HG02610 (cell line): ENCODE results near the gene SMAD3.

ENCODE experiments used
- ATAC-seq: cut with Tn5 transposase; IDR thresholded peaks from one replicate; pipeline ENCODE4 v1.9.1; 2021; ENCODE audit warnings: mild to moderate bottlenecking, moderate library complexity; ENCODE audit not compliant: unreplicated experiment

Gene SMAD3

DNA sequence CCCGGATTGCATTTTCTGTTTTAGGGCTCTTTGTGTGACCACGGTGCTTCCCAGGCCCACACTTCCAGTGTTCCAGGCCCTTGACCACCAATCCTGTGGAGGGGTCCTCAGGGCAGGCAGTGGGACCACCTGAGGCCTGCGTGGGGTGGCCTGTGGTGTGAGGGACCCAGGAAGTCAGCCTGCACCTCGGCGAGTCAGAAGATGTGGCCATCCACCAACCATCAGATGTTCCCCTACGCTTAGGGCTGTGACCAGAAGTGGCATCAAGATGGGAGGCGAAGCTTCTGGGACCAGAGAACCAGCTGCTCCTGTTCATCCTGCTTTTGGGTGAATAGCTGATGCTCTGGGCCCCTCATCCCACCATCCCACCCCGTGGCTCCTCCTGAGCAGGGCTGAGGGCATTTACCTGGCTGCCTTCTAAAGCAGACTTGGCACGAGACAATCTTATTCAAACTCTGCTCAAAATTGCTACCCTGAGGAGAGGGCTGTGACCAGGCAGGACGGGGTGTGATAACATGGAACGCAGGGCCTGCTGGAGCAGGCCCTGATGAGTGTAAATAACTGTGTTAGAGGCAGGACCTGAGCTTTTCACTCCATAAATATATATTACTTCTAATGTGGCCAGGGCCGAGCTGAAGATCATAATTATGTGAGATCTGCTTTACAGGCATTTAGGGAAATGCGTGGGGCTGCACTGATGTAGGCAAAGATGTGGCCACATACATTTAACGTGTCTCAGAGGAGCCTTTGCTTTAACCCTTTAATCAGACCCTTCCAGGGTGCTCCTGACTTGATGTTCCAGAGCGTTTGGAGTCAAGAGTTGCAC, 28.8 kb downstream of the SMAD3 start:
- no peak for ATAC-seq

DNA sequence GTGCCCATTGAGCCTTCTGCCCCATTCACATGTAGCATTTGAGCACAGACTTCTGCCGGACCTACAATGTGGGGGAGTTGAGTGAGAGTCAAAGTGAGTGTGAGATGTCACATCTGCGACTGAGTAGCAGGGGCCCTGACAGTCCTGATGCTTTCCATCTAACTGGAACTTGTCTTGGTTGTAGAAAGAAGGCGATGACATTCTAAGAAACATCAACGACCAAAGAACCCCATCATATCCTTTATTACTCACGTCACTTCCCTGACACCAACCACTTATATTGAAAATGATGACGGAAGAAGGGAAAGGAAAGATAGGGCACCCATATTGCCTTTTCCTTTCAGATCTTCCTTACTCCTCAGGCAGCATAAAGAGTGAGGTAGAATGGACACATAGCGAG, 30.5 kb downstream of the SMAD3 start:
- no peak for ATAC-seq

DNA sequence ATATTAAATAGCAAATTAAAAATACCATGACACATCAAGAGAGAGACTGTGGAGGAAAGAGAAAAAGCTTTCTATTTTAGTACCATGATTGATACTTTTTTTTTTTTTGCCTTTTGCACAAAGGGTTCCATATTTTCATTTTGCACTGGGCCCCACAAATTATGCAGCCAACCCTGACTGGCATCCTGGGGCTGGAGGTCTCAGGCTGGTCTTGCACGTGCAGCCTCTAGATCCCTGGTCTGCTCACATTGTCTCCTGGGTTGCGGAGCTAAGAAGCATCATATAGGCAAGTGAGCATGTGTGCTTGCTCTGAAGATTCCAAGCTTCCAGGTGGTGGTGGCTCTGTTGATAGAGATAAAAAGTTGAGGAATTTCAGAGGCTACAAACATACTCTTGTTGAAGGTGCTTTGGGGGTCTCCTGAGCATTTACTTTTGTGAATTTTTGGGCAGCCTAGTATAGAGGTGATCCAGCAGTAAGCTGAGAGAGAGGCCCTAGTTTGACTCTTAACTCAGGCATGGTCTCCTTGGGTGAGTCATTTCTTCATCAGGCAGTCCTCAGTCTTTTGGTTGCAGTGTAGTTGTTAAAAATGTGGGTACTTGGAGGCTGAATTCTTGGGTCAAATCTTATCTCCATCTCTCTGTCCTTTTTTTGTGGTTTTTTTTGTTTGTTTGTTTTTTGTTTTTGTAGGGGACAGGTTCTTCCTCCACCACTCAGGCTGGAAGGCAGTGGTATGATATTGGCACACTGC, 31.3 kb downstream of the SMAD3 start:
- no peak for ATAC-seq

DNA sequence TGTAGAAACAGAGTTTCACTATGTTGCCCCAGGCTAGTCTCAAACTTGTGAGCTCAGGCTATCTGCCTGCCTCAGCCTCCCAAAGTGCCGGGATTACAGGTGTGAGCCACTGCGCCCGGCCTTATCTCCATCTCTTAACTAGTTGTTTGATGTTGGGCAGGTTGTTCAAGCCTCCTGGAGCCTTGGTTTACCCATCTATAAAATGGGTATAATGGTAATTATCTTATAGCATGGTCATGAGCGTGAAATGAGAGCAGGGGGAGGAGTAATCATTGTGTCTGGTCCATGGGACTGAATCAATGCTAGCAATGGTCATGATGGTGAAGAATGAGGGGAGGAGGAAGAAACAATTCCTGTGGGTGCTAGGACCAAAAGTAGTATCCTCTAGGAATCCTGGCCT, 32.0 kb downstream of the SMAD3 start:
- ATAC-seq, result no peak

DNA sequence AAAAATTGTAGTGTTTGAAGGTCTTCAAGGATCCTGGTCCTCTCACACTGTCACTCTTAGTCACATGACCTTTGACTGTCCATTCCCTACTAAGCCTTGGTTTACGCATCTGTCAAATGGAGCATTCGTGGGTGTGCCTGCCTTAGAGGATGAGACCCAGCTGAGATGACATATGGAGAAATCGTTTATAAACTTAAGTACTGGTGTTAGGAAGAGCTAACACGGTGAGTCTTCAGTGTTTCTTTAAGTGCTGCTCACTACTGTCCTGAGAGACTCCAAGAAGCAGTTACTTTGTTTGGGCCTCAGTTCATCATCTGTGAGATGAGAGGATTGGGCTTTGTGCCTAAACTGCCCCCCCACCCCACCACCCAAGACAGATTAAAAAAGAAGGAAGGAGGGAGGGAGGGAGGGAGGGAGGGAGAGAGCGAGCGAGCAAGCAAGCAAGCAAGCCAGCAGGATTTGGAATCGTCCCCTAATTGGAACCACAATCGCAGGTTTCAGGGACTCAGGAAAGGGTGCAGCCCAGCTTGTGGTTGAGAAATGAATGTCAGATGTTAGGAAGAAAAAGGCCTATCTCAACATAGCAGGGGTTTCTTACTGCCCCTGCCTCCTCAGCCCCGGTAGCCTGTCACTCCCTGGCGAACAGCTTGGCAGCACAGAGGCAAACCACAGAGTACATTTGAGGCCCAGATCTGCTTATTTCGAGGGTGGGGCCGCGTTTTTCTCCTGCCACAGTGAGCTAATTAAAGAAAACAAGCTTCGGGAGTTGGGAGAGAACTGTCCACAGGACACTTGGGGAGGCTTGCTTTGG, 32.7 kb downstream of the SMAD3 start:
- no peak for ATAC-seq

DNA sequence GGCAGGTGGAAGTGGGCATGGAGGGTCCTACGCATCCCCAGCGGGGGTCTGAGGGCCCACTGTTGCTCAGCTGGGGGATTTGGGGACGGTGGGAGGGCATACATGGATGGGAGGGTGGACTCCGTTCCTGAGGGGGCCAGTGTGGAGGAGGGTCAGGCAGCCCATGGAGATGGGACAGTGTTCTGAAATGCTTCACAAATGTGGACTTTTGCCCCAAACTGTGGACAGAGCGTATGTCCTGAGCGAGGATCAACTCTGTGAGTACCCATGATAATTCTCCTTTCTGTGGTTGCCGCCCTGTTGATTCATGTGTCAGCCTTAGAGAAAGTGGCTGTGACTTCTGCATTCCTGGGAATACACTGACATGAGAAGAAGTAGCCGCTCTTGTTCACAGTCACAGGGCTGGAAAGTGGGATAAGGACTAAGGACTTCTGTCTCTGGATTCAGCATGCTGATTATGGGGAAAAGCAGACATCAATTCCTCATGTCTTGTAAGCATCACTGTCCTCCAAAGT, 33.4 kb downstream of the SMAD3 start:
- ATAC-seq, result no peak

DNA sequence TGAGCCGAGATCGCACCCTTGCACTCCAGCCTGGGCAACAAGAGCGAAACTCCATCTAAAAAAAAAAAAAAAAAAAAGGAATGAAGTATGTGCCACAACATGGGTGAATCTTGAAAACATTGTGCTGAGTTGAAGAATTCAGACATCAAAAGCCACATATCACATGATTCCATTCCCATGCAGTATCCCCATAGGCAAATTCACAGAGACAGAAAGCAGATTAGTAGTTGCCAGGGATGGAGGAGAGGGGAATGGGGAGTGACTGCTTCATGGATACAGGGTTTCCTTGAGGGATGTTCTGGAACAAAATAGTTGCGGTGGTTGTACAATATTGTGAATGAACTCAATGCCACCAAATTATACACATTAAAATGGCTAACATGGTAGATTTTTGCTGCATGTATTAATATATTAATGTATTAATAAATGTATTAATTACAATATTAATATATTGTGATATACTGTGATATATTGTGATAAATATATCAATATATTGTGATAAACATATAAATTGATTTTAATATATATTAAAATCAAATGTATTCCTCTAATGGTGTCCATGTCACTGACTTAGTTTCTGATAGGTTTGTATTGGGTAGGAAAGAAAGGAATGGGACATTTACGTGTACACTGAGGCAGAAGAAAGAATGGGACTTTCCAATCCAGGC, 34.9 kb downstream of the SMAD3 start:
- ATAC-seq, result no peak

DNA sequence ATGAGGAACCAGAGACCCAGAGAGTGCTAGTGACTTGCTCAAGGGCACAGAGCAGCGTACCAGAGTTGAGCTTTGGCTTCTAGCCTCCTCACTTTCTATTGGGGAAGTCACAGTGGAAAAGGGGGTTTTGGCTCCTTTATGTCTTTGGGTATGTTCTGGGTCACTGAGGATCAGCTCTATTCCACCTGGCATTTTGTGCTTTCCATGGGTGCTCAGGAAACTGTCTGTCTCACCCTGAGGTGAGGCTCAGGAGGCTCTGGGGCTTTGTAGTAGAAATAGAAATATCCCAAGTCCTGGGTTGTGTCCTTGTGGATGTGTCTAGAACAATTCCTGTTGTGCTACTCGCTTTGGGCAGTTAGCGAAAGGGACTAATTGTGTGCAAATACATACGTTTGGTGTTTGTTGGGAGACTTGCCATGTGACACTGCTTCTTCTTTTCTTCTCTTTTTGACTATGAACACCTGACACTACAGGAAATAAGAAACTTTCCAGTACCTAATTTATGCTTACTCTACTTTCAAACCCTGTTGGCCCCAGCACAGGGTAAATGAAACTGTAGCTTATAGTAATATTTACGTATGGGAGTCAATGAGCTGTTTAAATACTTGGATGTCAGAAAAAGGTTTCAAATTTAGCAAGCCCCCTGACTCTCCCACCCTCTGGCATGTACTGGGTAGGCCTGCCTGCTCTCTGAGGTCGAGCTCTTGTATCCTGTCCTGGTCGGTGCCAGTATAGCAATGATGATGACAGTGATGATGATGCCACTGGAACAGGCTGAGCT, 35.6 kb downstream of the SMAD3 start:
- peak; percentile 63 for ATAC-seq

DNA sequence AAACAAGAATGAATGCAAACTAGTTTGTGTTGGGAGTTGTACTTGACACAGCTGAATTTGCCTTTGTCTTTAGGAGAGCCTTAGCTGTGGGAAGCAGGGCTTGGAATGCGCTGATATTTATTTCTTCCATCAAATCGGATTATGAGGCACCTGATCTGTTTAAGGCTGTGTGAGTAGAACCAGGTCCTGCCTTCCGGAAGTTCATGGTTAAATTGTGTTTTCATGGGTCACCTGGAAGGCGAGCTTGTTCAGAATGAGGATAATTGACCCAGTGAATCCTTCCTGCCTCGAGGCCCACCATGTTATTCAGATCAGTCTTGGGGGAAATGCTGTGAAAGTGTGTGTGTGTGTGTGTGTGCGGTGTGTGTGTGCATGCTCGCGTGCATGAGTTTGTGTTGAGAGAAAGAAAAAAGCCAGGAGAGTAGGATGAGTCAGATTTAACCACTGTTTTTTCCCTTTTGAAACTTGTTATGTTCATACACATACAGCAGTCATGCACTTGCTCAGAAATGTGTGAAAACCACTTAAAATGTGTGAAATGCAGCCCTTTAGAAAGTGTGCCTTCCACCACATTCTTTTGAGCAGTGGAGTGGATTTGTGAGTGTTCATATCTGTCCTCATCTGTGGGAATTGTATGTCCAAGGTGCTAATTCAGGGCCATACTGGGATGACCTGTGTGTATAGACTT, 36.7 kb downstream of the SMAD3 start:
- ATAC-seq, result peak; percentile 47

DNA sequence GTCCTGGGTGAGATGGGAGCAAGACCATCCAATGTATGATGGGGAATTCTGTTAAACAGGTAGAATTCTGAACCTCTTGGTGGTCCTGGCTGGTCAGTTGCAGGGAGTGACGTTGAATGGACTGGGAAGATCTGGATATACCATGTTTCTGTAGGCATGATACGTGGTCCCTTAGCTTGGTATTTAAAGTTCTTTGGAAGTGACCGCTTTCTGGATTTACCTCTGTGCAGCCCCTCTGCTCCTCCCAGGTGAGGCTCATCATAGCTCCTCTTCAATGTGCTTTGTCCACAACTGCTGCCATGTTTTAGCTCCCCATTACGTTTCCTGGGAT, 37.2 kb downstream of the SMAD3 start:
- no peak for ATAC-seq

DNA sequence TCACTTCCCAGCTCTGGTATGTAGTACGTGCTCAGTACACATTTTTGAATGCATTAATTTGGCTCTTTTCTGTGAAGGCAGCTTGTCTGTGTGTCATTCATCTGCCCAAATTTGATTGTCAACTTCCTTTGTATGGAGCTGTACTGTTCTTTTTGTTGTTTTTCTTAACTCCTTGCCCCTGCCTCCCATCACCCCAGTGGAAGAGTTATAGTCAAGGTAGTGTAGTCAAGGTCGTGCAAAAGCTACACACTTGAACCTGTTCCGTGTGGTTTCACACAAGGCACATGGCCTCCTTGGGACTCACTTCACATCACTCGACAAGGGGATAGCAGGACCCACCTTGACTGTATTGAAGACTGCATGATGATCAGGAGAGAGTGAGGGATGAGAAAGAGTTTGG, 37.6 kb downstream of the SMAD3 start:
- ATAC-seq, result no peak

DNA sequence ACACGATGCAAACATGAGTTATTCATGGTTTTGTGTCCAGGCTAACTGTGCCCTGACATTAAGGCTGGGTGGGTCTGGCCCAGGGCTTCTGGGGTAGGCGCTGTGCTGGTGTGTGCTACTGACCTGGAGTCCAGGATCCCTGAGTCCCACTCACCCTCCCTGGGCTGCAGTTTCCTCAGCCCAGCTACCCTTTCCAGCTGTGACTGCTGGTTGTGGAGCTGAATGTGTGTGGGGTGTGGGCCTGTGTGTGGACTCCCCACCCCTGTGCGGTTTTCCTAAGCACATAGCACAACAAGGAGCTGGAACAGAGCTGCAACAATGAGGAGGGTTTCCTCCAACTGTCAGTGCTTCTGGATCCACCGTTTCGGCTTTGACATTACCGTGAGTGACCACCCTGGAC, 38.0 kb downstream of the SMAD3 start:
- no peak for ATAC-seq

DNA sequence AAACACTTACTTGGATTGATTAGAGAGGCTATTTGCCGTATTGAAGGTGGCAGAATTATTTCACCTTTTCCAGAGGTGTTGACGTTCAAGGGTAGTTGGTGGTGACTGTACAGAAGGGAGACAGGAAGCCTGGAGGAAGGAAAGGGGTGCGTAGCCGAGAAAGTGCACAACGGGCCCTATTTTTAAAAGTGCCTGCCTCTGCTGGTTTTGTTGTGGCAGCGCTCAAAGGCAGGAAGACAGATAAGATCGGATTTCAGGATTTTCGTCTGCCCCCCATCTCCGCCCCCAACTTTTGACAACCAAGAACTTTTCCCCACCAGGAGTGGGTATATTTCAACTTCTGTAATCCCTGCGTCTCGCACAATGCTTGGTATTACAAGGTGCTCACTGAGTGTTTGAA, 38.5 kb downstream of the SMAD3 start:
- ATAC-seq, result no peak

DNA sequence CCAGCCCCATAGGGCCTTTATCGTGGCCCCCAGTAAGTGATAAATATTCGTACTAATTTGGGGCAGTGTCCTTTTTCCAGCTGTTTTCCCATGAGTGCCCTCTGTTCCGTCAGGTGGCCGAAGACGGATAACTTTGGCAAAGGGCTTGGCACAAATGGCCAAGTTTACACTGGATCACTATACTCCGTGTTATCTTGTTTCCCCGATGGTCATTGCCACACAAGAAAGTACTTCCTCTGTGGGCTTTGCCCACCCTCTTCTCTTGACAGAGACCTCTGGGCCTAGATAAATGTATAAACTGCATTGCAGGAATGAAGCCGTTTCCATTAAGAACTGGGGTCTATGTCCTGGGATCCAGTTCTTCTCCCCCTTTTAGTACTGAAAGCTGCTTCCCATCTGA, 39.1 kb downstream of the SMAD3 start:
- no peak for ATAC-seq

DNA sequence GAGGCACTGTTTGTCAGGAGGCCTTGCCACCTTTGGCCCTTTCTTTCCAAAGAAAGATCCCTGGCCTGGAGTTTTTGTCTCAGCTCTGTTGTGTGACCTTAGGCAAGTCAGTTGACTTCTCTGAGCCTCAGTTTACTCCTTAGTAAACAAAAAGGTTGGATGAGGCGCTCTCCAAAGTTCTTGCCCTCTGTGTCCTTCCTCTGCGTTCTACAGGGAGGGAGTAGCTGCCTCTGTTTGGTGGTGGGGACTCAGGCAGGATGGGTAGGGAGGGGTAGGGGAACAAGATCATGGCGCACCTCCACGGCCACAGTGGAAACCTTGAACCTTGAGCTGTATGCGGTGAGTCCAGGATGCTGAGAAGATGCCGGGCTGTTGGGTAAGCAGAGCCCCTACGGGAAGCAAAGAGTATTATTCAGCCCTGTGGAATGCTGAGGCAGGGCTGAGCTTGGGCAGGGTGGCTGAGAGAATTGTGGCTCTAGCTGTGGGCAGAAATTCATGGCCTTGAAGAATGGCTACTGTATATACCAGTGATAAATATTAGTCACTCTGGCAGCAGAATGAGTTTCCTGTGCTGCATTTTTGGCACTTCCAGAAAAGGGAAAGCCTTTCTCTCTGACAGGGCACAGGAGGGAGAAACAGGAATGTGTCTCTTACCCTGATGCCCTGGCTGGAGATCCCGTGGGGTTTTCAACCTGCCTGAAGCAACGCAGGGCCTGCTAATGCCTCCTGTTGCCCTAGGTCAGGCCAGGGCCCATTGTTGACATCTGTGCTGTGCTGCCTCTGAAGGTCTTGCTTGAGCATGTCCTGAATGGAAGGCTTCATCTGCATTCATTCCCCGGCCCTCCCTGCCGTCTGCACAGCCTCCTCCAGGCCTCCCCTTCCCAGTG, 39.9 kb downstream of the SMAD3 start:
- no peak for ATAC-seq

DNA sequence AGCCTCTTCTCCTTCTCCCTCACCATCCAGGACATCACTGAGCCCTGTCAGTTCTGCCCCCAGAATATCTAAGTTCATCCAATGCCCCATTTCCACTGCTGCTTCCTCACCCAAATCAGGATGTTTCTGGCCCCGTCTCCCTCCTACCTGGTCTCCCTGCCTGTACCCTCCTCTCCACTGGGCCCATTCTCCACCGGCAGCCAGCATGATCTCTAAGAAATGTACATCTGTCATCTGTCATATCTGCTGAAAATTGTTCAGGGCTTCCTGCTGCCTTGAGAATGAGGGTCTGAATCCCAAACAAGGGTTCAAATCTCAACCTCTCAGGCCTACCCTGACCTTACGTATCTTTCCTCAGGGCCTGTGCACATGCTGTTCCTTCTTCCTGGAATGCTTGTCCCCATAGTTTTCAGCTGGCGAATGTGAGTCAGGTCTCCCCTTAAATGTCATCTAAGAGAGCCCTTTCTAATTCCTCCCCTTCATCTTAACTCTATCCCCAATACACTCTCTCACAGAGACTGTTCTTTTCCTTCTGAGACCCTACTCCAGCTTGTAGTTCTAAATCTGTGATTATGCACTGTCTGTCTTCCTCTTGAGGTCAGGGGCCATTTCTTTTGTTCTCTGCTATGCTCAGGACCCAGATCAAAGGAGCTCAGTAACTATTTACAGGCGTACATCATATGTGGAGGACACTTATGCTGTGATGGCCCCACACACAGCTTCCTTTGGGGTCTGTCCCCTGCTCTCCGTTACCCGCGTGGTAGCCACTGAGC, 40.8 kb downstream of the SMAD3 start:
- ATAC-seq, result no peak

DNA sequence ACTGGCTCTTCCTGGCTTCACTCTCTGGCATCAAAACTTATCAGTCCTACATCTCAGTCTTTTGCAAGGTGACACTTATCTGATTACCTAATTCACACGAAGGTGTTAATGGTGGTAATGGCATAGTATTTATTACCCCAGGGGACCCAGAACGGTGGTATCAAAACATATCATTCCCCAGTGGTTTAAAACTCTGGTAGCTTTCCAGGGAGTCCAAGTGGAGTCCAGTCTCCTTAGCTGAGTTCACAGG, 41.3 kb downstream of the SMAD3 start:
- ATAC-seq, result no peak
